ENCODE measurements around the gene EPN1. TPM values are rescaled to one million over a fixed set of nuclear protein-coding genes. Genes with fewer than 3 reads are reported as not detected.

The EPN1 gene
- total RNA-seq, 1 donor from 2014 or later, result 155 TPM

GRCh38 chr19:55676383-55676782 lies 1.4 kb downstream of the EPN1 start:
- H3K27me3 ChIP-seq (ENCODE audit: control insufficient read depth, insufficient read depth, low read length), result no peaks in the 10 kb centered on the region
- no peak for DNase-seq (ENCODE audit: low read depth)
- H3K36me3 ChIP-seq (ENCODE audit: control insufficient read depth, insufficient read depth, low read length), result peaks cover 2% of the 10 kb centered on the region
- H3K4me3 ChIP-seq (ENCODE audit: low read depth, low read length), result no peak overlapping the region
- no peak for TF ChIP-seq CTCF (IDR thresholded peaks at IDR 0.05; ENCODE audit: insufficient read depth, low read length, poor library complexity, severe bottlenecking)

- peaks cover 2% of the 10 kb centered on the region for H3K36me3 ChIP-seq (ENCODE audit: control insufficient read depth, insufficient read depth, low read length)
- no peak for DNase-seq (ENCODE audit: low read depth)
- H3K27me3 ChIP-seq (ENCODE audit: control insufficient read depth, insufficient read depth, low read length), result no peaks in the 10 kb centered on the region
- no peak overlapping the region for H3K4me3 ChIP-seq (ENCODE audit: low read depth, low read length)
- no peak for TF ChIP-seq CTCF (IDR thresholded peaks at IDR 0.05; ENCODE audit: insufficient read depth, low read length, poor library complexity, severe bottlenecking)
Observed at GRCh38 chr19:55676889-55677505, 2.0 kb downstream of the EPN1 start.

- TF ChIP-seq CTCF (IDR thresholded peaks at IDR 0.05; ENCODE audit: insufficient read depth, low read length, poor library complexity, severe bottlenecking), result no peak
- Histone ChIP-seq H3K36me3 (ENCODE audit: control insufficient read depth, insufficient read depth, low read length) (peaks cover 2% of the 10 kb centered on the region), H3K4me3 (ENCODE audit: low read depth, low read length) (no peak overlapping the region), H3K27me3 (ENCODE audit: control insufficient read depth, insufficient read depth, low read length) (no peaks in the 10 kb centered on the region)
- no peak for DNase-seq (ENCODE audit: low read depth)
Observed at GRCh38 chr19:55677572-55678028, 2.6 kb downstream of the EPN1 start.

- Histone ChIP-seq H3K27me3 (ENCODE audit: control insufficient read depth, insufficient read depth, low read length) (no peaks in the 10 kb centered on the region), H3K4me3 (ENCODE audit: low read depth, low read length) (no peak overlapping the region), H3K36me3 (ENCODE audit: control insufficient read depth, insufficient read depth, low read length) (peaks cover 2% of the 10 kb centered on the region)
- DNase-seq (ENCODE audit: low read depth), result no peak
- no peak for TF ChIP-seq CTCF (IDR thresholded peaks at IDR 0.05; ENCODE audit: insufficient read depth, low read length, poor library complexity, severe bottlenecking)
Observed at GRCh38 chr19:55678121-55678671, 3.2 kb downstream of the EPN1 start.

- peaks cover 2% of the 10 kb centered on the region for H3K36me3 ChIP-seq (ENCODE audit: control insufficient read depth, insufficient read depth, low read length)
- TF ChIP-seq CTCF (IDR thresholded peaks at IDR 0.05; ENCODE audit: insufficient read depth, low read length, poor library complexity, severe bottlenecking), result no peak
- no peaks in the 10 kb centered on the region for H3K27me3 ChIP-seq (ENCODE audit: control insufficient read depth, insufficient read depth, low read length)
- no peak overlapping the region for H3K4me3 ChIP-seq (ENCODE audit: low read depth, low read length)
- DNase-seq (ENCODE audit: low read depth), result no peak
Observed at GRCh38 chr19:55679343-55680257, 4.6 kb downstream of the EPN1 start.
